Mesothelial cell of epicardium (in vitro differentiated cells): Measurements from ENCODE around the gene C10orf90. TPM values are rescaled to one million over a fixed set of nuclear protein-coding genes. Genes with fewer than 3 reads are reported as not detected.

Experiments used
- DNase-seq, 2 experiments: peaks; one replicate each; pipeline ENCODE4 v3.0.0; 2021; ENCODE audit warnings: low spot score in 2 of 2; ENCODE audit not compliant: unreplicated experiment in 2 of 2
- H3K27ac Mint-ChIP-seq: 2 replicates; pipeline ENCODE4 v1.8.0; 2021; ENCODE audit warnings: mixed read lengths
- H3K27me3 Mint-ChIP-seq: 2 replicates; pipeline ENCODE4 v1.8.0; 2021; ENCODE audit warnings: low read depth, mixed read lengths
- H3K36me3 Mint-ChIP-seq: 2 replicates; pipeline ENCODE4 v1.8.0; 2021; ENCODE audit warnings: mixed read lengths
- H3K4me1 Mint-ChIP-seq: 2 replicates; pipeline ENCODE4 v1.8.0; 2021; ENCODE audit warnings: mixed read lengths
- H3K4me3 Mint-ChIP-seq: 2 replicates; pipeline ENCODE4 v1.8.0; 2021; ENCODE audit warnings: mild to moderate bottlenecking, moderate library complexity, mixed read lengths
- H3K9me3 Mint-ChIP-seq: 2 replicates; pipeline ENCODE4 v1.8.0; 2021; ENCODE audit warnings: mixed read lengths
- total RNA-seq: library from RNA; stranded (reverse); gene quantifications from 3 replicates; pipeline ENCODE4 v1.2.1, GENCODE V29; 2021
- TF ChIP-seq, protein P1 (sequence below): fragments of 200-600 bp; sonication (generic); IDR thresholded peaks from one replicate; pipeline ENCODE4 v1.5.0; 2021; ENCODE audit warnings: antibody characterized with exemption; ENCODE audit not compliant: unreplicated experiment

The C10orf90 gene
- total RNA-seq, 1 donor from 2014 or later = not detected

- TF ChIP-seq, protein P1, sequence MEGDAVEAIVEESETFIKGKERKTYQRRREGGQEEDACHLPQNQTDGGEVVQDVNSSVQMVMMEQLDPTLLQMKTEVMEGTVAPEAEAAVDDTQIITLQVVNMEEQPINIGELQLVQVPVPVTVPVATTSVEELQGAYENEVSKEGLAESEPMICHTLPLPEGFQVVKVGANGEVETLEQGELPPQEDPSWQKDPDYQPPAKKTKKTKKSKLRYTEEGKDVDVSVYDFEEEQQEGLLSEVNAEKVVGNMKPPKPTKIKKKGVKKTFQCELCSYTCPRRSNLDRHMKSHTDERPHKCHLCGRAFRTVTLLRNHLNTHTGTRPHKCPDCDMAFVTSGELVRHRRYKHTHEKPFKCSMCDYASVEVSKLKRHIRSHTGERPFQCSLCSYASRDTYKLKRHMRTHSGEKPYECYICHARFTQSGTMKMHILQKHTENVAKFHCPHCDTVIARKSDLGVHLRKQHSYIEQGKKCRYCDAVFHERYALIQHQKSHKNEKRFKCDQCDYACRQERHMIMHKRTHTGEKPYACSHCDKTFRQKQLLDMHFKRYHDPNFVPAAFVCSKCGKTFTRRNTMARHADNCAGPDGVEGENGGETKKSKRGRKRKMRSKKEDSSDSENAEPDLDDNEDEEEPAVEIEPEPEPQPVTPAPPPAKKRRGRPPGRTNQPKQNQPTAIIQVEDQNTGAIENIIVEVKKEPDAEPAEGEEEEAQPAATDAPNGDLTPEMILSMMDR = no peak
- DNase-seq = no peak
- Mint-ChIP-seq H3K9me3 (no peaks in the 10 kb centered on the region), H3K27me3 (peaks cover 41% of the 10 kb centered on the region), H3K36me3 (no peaks in the 10 kb centered on the region), H3K27ac (no peak overlapping the region), H3K4me3 (no peak overlapping the region), H3K4me1 (peaks cover 18% of the 10 kb centered on the region)
Observed at GRCh38 chr10:126634347-126634746, 36.1 kb downstream of the C10orf90 start.

- H3K4me1 Mint-ChIP-seq = peaks cover 20% of the 10 kb centered on the region
- no peak for DNase-seq
- H3K27me3 Mint-ChIP-seq = peaks cover 45% of the 10 kb centered on the region
- no peak overlapping the region for H3K4me3 Mint-ChIP-seq
- TF ChIP-seq, protein P1 = no peak
- no peaks in the 10 kb centered on the region for H3K36me3 Mint-ChIP-seq
- H3K9me3 Mint-ChIP-seq = no peaks in the 10 kb centered on the region
- no peak overlapping the region for H3K27ac Mint-ChIP-seq
Observed at GRCh38 chr10:126632705-126633104, 37.8 kb downstream of the C10orf90 start.

GRCh38 chr10:126629925-126630624, 40.4 kb downstream of the C10orf90 start:
- no peak overlapping the region for H3K27ac Mint-ChIP-seq
- no peaks in the 10 kb centered on the region for H3K36me3 Mint-ChIP-seq
- H3K4me3 Mint-ChIP-seq = no peak overlapping the region
- H3K9me3 Mint-ChIP-seq = no peaks in the 10 kb centered on the region
- H3K4me1 Mint-ChIP-seq = peaks cover 18% of the 10 kb centered on the region
- TF ChIP-seq, protein P1 = no peak
- DNase-seq = no peak
- H3K27me3 Mint-ChIP-seq = peaks cover 39% of the 10 kb centered on the region

GRCh38 chr10:126628746-126629145, 41.7 kb downstream of the C10orf90 start:
- DNase-seq = no peak
- peaks cover 9% of the 10 kb centered on the region for H3K4me1 Mint-ChIP-seq
- H3K27ac Mint-ChIP-seq = no peak overlapping the region
- H3K4me3 Mint-ChIP-seq = no peak overlapping the region
- H3K36me3 Mint-ChIP-seq = no peaks in the 10 kb centered on the region
- TF ChIP-seq, protein P1 = no peak
- H3K9me3 Mint-ChIP-seq = no peaks in the 10 kb centered on the region
- H3K27me3 Mint-ChIP-seq = peaks cover 39% of the 10 kb centered on the region

GRCh38 chr10:126621846-126622245, 48.6 kb downstream of the C10orf90 start:
- Mint-ChIP-seq H3K4me3 (no peak overlapping the region), H3K27me3 (peaks cover 13% of the 10 kb centered on the region), H3K27ac (no peak overlapping the region), H3K36me3 (no peaks in the 10 kb centered on the region), H3K9me3 (peaks cover 4% of the 10 kb centered on the region), H3K4me1 (peaks cover under 1% of the 10 kb centered on the region)
- no peak for DNase-seq
- TF ChIP-seq, protein P1 = no peak
